NCI-H1048 (cell line): ENCODE data around the gene WNT2B.

ENCODE experiments used
- DNase-seq: peaks from one replicate; lab custom pipeline; 2025; lab: John Stamatoyannopoulos, UW

The WNT2B gene

GRCh38 chr1:112576240-112576639 is 67.5 kb downstream of the WNT2B start:
- no peak for DNase-seq
